Kidney tubule cell (primary cell): ENCODE results near the gene CCDC196.
"Not testable (repeated sequence)": the region's sequence is repeated elsewhere in the genome, so short reads cannot be mapped to it uniquely, and the experiment has no call there.

Experiments
- DNase-seq: peaks from one replicate; pipeline ENCODE4 v3.0.0-alpha.2; 2018; ENCODE audit warnings: low spot score

Gene CCDC196

GRCh38 chr14:66495218-66496098, 9.3 kb downstream of the CCDC196 start:
- peak; percentile 74 for DNase-seq

DNA sequence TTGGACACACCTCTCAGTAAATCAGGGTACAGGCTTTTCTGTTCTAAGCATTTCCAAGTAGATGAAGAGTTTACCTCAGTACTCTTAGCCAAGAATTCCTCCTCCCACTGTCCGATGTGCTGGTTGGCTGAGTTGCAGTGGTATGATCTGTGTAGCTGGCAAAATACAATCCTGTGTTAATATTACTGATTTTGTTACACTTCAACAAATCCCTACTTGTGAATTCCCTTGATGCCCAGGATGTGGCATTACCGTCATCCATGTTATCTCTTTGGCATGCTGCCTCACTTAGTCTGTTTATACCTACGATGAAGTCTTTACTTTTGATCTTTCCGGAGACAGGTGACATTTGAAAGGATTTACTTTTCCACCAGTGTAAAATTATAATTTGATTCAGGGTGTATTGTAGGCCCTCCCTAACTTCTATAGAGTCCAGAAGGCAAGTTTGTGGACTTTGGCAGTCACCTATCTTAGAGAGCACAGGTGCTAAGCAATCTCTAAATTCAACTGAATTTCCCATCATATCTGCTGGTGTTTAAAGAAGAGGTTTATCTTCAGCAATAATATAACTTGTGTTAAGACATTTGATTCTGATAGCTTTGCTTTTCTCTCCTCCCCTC, 10.1 kb downstream of the CCDC196 start:
- DNase-seq: peak; percentile 61

DNA sequence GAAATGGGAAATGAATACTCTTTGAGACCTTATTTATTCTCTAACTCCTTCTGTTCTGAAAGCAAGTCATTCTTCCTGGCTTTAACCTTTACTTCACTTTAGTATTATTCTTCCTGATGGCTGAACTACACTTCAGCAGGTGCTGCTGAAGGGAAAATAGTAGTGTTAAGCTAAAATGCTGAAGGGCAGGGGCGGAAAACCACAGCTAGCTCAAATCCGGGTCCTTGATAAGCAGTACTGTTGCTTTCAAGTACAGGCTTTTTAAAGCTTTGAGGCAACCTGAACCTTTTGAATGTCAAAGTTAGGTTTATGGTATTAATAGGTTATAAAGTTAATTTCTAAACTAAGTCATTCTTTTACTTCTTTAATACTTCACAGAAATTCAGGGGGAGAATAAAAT, 10.7 kb downstream of the CCDC196 start:
- peak; percentile 6 for DNase-seq

DNA sequence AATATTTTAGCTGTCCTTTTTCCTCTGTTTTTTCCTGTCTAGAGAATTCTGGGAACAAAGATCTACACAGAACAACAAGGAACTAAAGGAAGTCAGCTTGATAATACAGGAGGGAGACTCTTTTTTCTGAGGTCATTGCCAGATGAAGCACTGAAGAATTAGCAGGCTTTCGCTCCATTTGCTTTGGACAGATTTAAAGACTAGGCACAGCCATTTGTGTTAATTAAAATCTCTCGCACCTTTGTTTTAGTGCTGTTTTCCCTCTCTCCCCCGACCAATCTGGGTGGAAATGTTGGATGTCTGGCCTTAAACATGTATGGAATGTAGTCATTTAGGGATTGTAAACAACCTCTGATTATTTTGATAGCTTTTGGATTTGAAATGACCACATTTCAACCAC, 12.1 kb downstream of the CCDC196 start:
- no peak for DNase-seq

- no peak for DNase-seq
Measured at GRCh38 chr14:66501592-66501991, 15.4 kb downstream of the CCDC196 start.

DNA sequence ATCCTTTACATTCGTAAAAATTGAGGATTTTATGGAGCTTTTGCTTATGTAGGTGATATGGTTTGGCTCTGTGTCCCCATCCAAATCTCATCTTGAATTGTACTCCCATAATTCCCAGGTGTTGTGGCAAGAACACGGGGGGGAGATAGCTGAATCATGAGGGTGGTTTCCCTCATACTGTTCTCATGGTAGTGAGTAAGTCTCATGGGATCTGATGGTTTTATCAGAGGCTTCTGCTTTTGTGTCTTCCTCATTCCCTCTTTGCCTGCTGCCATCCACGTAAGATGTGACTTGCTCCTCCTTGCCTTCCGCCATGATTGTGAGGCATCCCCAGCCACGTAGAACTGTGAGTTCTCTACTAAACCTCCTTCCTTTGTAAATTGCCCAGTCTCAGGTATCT, 16.7 kb downstream of the CCDC196 start:
- peak; percentile 41 for DNase-seq

DNA sequence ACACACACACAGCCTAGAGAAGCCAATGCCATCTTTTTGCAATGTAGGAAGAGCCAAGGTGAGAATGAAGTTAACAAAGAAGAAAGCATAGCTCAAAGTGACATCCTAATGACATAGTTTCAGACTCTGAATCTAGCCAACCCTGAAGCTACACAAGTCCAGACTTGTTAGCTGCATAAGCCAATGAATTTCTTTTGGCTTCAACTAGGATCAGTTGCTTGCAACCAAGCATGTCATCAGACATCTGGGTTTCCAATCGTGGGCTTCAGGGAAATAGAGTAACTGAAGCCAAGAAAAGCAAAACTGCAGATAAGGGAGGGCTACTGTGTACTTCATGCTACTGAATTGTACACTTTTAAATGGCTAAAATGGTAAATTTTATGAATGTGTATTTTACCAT, 17.4 kb downstream of the CCDC196 start:
- DNase-seq: no peak

GRCh38 chr14:66507181-66507721, 21.1 kb downstream of the CCDC196 start:
- no peak for DNase-seq

GRCh38 chr14:66507722-66508546, 21.8 kb downstream of the CCDC196 start, which contains the start of gene GPHN:
Gene GPHN, plus strand, starts transcription at chr14:66508147.
- peak; percentile 99 for DNase-seq

DNA sequence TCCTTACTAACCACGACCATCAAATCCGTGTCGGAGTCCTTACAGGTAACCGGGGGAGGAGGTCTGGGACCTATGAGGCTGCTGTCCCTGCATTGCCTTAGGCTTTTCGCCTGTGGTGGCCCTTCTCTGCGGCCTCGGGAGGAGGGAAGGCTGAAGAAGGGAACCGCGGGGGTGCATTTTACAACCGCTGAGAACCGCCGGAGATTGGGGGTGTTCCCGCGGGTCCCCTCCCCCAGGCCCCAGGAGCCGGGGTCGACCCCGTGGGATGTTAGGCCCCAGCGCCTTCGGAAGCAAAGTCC, 22.3 kb downstream of the CCDC196 start:
- DNase-seq: no peak

GRCh38 chr14:66508846-66509621, 22.9 kb downstream of the CCDC196 start:
- DNase-seq: peak; percentile 41

DNA sequence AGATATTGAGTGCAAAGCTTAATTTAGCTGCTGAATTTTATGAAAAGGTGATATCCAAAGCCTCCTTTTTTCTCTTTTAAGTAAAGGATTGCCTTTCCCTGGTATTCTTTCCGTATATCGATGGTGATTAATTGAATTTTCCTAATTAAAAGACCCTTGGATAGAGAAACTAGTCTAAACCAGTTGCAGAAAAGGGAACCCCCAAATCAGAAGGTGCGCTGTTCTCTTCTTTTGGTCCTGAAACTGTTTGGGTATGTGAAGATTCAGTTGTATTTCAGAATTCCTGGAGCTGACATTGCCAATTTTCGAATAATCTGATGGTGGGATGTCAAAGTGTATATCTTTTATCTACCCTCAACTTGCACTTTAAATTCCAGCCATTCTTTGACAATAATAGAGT, 23.7 kb downstream of the CCDC196 start:
- DNase-seq: no peak

- no peak for DNase-seq
Measured at GRCh38 chr14:66511849-66512248, 25.7 kb downstream of the CCDC196 start.

- no peak for DNase-seq
Measured at GRCh38 chr14:66514213-66514612, 28.0 kb downstream of the CCDC196 start.

GRCh38 chr14:66530526-66530925, 44.4 kb downstream of the CCDC196 start:
- peak; percentile 43 for DNase-seq

DNA sequence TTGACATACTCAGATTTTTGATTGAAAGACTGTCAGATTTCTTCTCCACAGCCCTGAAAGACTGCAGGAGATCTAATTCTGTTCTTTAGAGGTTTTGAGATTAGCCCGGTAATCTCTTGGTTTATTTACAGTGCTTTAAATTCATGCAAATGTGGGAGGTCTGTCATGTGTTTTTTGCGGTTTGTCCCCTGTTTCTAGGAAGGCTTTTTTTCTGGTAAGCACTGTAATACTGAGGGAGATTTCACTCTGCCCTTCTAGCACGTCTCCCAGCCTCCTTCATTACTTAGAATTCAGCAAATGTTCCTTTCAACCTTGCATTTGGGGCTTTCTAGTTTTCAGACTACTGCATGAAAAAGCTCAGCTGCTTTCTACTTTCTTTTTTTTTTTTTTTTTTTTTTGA, 52.9 kb downstream of the CCDC196 start:
- DNase-seq: no peak

- no peak for DNase-seq
Measured at GRCh38 chr14:66540038-66540437, 53.9 kb downstream of the CCDC196 start.

GRCh38 chr14:66541627-66542026, 55.5 kb downstream of the CCDC196 start:
- no peak for DNase-seq

DNA sequence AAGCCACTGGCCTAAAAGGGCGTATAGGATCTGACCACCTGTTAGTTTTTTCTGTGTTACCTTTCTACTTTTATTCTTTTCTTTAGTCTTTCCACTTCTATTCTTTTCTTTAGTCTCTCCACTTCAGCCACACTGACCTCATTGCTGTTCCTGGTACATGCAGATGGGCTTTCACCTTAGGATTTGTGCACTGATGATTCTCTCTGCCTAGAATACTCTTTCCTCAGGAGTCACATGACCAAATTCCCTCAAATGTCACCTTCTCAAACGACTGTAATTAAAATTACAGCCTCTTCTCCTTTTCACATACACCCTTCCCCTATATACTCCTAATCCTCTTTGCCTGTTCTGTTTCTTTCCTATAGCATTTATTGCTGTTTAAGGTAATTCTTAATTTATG, 57.8 kb downstream of the CCDC196 start:
- DNase-seq: no peak

GRCh38 chr14:66545191-66545590, 59.0 kb downstream of the CCDC196 start:
- DNase-seq: not testable (repeated sequence)

DNA sequence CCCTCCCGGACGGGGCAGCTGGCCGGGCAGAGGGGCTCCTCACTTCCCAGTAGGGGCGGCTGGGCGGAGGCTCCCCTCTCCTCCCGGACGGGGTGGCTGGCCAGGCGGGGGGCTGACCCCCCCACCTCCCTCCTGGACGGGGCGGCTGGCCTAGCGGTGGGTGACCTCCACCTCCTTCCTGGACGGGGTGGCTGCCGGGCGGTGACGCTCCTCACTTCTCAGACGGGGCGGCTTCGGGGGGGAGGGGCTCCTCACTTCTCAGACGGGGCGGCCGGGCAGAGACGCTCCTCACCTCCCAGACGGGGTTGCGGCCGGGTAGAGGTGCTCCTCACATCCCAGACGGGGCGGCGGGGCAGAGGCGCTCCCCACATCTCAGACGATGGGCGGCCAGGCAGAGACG, 59.6 kb downstream of the CCDC196 start:
- DNase-seq: not testable (repeated sequence)
